ENCODE measurements around the gene SH2D4B.
A peak's percentile ranks its signal among the peaks of the same experiment; 100 is the strongest.

Gene SH2D4B

GRCh38 chr10:80537736-80538480, at the start of gene SH2D4B:
SH2D4B (plus strand) TSS chr10:80537902; CDS start chr10:80538332, 430 bp downstream.
- H3K4me3 ChIP-seq (ENCODE audit: low read length), result no peak within 1 kb of the TSS
- DNase-seq (ENCODE audit: low read depth), result no peak
- TF ChIP-seq CTCF (conservative IDR thresholded peaks at IDR 0.05; ENCODE audit: low read length), result no peak

- no peak for TF ChIP-seq CTCF (conservative IDR thresholded peaks at IDR 0.05; ENCODE audit: low read length)
- DNase-seq (ENCODE audit: low read depth), result no peak
- H3K4me3 ChIP-seq (ENCODE audit: low read length), result no peak overlapping the region
Measured at GRCh38 chr10:80488539-80489066, 49.1 kb upstream of the SH2D4B start.

- TF ChIP-seq CTCF (conservative IDR thresholded peaks at IDR 0.05; ENCODE audit: low read length), result no peak
- H3K4me3 ChIP-seq (ENCODE audit: low read length), result no peak overlapping the region
- no peak for DNase-seq (ENCODE audit: low read depth)
Measured at GRCh38 chr10:80489371-80490112, 48.2 kb upstream of the SH2D4B start.

GRCh38 chr10:80491251-80492102, 46.2 kb upstream of the SH2D4B start:
- DNase-seq (ENCODE audit: low read depth), result no peak
- H3K4me3 ChIP-seq (ENCODE audit: low read length), result no peak overlapping the region
- TF ChIP-seq CTCF (conservative IDR thresholded peaks at IDR 0.05; ENCODE audit: low read length), result no peak

GRCh38 chr10:80492848-80493521, 44.7 kb upstream of the SH2D4B start:
- no peak for TF ChIP-seq CTCF (conservative IDR thresholded peaks at IDR 0.05; ENCODE audit: low read length)
- H3K4me3 ChIP-seq (ENCODE audit: low read length), result no peak overlapping the region
- no peak for DNase-seq (ENCODE audit: low read depth)

GRCh38 chr10:80493522-80494051, 44.1 kb upstream of the SH2D4B start:
- no peak overlapping the region for H3K4me3 ChIP-seq (ENCODE audit: low read length)
- TF ChIP-seq CTCF (conservative IDR thresholded peaks at IDR 0.05; ENCODE audit: low read length), result peak; percentile 14; the same call in 1 of the 2 replicates
- DNase-seq (ENCODE audit: low read depth), result peak; percentile 80

Measured in AG10803 (cell line).